ENCODE measurements around the gene MAP1LC3A.
"Not testable (repeated sequence)": the region's sequence is repeated elsewhere in the genome, so short reads cannot be mapped to it uniquely, and the experiment has no call there.

MAP1LC3A gene

DNA sequence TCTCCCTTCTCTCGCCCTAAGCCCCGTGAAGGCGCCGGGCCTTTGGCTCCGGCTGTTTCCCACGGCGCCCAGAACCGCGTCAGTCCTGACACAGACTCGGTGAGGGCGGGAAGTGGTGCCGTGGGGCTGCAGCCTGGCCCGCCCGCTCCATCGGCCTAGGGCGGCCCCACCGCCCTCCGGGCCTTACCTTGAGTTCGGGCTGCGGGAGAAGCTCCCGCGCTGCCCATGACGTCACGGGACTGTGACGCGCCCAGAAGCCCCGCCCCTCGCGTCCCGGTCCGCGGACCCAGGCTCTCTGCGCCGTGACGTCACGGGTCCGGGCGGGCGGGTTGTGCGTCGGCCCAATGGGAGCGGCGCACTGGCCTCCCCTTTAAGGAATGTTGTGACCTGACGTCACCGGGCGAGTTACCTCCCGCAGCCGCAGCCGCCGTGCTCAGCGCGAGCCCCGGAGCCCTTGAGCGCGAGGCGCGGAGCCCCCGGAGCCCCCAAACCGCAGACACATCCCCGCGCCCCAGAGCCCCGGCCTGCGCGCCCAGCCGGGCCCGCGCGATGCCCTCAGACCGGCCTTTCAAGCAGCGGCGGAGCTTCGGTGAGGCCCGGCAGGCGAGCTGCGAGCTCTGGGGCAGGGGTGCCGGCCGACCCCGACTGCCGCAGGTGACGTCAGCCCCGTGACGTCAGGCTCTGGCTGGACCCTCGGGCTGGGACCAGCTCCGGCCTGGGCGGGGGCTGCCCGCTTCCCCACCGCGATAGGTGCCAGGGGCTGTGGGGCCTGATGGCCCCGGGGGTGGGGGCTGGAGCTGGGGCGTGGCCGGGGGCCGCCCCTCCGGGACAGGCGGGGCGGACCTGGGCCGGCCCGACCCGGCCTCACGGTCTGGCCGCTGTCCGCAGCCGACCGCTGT lies at the start of gene MAP1LC3A:
TSS of gene MAP1LC3A (plus strand) at position 399 of the 899 bp plus-strand sequence. CDS start at position 550, 151 bp downstream.
- DNase-seq (ENCODE audit: low read depth in 2 of 2), result peak; percentile 83 to 86

DNA sequence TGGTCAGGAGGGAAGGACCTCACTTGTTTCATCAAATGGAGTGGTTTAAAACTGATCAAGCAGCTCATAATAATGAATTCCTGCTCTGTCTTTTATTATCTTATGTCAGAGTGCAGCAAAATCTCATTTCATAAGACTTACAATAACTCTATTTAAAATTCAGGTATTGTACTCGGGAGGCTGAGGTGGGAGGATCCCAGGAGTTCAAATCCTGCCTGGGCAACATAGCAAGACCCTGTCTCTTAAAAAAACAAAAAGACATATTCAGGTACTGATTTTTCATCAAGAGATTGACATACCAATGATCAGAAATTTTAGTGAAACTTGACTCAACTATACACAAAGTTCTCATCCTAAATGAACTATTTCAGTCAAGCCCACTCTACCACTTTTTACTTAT lies 47.9 kb upstream of the MAP1LC3A start:
- DNase-seq (ENCODE audit: low read depth in 2 of 2), result no peak

DNA sequence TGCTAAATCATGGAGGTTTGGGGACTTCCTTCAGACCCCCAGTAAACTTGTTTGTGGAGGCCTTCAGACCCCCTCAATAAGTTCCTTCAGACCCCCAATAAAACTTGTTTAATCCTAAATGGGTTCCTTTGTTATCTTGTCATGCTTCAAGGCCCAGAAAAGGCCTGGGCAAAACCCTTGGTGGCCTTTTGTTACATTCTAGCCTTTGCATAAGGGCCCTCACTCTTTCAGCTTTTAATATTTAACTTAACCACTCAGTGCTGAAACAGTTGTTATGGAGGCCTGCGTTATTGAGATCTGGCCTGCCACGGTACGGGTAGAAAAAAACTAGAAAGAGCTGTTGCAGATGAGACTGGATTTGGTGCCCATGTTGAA lies 46.6 kb upstream of the MAP1LC3A start:
- no peak for DNase-seq (ENCODE audit: low read depth in 2 of 2)

DNA sequence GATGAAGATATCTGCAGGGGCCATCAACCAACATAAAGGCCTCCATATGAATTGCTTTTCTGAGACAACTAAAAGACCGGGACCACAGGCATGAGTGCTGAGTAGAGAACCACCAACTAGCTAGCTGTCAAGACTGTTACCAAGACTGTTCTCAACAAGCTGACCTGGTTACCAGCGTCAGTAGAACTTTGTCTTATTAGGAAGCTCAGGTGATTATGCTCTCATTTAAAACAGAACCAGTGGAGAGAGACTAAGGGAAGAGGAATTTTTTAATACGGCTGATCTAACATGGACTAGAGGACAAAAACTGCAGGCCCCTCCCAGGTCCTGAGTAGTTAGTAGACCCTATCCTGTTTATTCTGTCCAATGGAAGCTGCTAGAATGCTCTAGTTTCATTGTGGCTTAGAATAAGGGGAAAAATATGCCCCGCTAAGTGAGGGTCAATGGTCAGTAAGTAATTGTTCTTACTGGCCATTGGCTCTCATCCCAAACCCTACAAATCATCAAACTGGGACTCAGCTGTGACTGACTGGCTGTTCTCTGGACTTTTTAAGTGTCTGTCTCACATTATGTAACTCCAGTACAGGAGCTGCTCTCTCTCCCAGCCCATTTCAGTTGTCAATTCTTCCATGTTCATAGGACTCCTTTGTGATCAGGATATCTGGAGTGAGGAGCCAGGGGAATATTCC lies 46.1 kb upstream of the MAP1LC3A start:
- no peak for DNase-seq (ENCODE audit: low read depth in 2 of 2)

DNA sequence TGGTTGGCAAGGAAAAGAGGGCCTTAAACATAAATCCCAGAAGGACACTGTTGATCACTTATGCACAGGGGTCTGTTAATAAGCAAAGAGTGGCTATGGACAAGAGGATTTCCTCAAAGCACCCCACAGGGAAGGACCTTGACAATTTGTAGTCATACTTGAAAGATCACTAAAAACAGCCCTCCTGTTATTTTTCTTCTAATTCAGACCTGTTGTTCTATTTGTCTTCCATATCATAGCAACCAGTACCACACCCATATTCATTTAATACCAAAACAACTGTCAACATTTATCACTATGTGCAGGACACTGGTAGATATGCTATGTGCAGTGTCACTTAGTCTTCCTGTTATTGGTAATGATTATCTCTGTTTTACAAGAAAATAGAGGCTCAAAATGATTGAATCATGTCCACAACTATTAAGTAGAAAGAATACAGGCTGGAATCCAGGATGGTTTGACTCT lies 45.5 kb upstream of the MAP1LC3A start:
- no peak for DNase-seq (ENCODE audit: low read depth in 2 of 2)

- DNase-seq (ENCODE audit: low read depth in 2 of 2), result not testable (repeated sequence)
These were observed 44.5 kb upstream of the MAP1LC3A start for GRCh38 chr20:34514034-34514433.

- DNase-seq (ENCODE audit: low read depth in 2 of 2), result no peak
These were observed 43.5 kb upstream of the MAP1LC3A start for GRCh38 chr20:34514897-34515483.

- peak in 1 of 2 donors; percentile 40 for DNase-seq (ENCODE audit: low read depth in 2 of 2)
These were observed 42.9 kb upstream of the MAP1LC3A start for GRCh38 chr20:34515484-34516246.

GRCh38 chr20:34516247-34517113 lies 42.0 kb upstream of the MAP1LC3A start, which contains the start of gene DYNLRB1:
Gene DYNLRB1 (plus strand): TSS chr20:34516422. CDS start chr20:34516459, 37 bp downstream.
- DNase-seq (ENCODE audit: low read depth in 2 of 2), result peak; percentile 85 to 86

GRCh38 chr20:34517114-34517505 lies 41.4 kb upstream of the MAP1LC3A start:
- no peak for DNase-seq (ENCODE audit: low read depth in 2 of 2)

DNA sequence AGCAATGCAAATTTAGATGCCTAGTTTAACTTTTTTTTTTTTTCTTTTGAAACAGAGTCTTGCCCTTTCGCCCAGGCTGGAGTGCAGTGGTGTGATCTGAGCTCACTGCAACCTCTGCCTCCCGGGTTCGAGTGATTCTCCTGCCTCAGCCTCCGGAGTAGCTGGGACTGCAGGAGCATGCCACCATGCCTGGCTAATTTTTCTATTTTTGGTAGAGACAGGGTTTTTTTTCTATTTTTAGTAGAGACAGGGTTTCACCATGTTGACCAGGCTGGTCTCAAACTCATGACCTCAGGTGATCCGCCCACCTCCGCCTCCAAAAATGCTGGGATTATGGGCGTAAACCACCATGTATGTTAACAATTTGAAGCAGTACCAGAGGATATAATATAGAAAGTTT lies 39.7 kb upstream of the MAP1LC3A start:
- not testable (repeated sequence) for DNase-seq (ENCODE audit: low read depth in 2 of 2)

- DNase-seq (ENCODE audit: low read depth in 2 of 2), result not testable (repeated sequence)
These were observed 38.7 kb upstream of the MAP1LC3A start for GRCh38 chr20:34519841-34520240.

DNA sequence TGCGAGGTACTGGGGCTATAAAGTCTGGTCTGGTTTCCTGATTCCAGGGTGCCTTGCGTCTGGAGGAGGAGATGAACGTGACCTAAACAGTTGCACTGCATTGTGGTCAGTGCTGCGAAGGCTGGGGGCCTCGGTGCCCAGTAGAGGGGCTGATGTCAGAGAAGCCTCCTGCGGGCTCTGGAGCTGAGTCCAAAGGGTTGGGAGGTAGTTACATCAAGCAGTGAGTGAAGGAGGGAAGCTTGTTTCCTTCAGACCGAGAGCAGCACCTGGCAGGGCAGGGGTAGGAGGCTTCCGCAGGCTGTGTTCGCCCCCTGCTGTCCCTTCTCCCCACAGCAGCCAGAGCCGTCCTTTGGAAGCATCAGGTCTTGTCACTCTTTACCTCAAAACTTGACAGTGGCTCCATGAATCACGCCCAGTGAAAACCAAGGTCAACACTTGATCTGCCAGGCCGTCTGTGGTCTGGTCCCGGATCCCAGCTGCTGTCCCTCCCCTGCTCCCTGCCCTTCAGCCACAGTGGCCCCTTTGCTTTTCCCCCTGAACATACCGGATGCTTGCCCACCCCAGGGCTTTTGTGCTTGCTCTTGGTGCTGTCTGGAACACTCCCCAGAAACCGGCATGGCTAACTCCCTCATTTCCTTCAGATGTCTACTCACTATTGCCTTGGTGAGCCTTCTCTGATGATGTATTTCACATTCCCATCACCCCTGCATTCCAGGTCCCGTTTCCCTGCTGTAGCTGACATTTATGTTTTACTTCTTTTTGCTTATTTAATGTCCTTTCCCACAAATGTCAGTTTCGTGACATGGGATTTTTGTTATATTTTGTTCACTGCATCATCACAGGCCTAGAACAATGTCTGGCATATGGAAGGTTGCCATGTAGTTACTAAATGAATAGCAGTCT lies 35.3 kb upstream of the MAP1LC3A start:
- DNase-seq (ENCODE audit: low read depth in 2 of 2), result no peak

- no peak for DNase-seq (ENCODE audit: low read depth in 2 of 2)
These were observed 34.1 kb upstream of the MAP1LC3A start for GRCh38 chr20:34524426-34524825.

- DNase-seq (ENCODE audit: low read depth in 2 of 2), result no peak
These were observed 33.2 kb upstream of the MAP1LC3A start for GRCh38 chr20:34525342-34525708.

GRCh38 chr20:34525709-34526416 lies 32.7 kb upstream of the MAP1LC3A start:
- no peak for DNase-seq (ENCODE audit: low read depth in 2 of 2)

DNA sequence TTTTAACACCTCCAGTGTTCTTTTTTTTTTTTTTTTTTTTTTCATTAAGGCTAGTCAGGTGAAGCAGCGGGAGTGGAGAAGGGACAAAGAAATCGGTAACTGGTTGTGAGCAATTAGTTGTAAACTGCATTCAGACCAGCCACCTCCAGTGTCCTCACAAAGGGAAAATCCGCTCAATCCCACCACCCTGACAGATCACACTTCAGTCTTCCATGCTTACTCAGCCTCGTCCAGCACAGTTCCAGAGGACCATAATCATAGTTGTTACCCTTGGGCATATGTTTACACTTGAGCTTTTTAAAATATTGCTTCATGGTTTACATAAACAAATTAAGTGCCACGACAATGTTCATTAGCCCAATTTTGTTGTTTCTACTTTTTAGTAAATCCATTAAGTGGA lies 32.1 kb upstream of the MAP1LC3A start:
- no peak for DNase-seq (ENCODE audit: low read depth in 2 of 2)

DNA sequence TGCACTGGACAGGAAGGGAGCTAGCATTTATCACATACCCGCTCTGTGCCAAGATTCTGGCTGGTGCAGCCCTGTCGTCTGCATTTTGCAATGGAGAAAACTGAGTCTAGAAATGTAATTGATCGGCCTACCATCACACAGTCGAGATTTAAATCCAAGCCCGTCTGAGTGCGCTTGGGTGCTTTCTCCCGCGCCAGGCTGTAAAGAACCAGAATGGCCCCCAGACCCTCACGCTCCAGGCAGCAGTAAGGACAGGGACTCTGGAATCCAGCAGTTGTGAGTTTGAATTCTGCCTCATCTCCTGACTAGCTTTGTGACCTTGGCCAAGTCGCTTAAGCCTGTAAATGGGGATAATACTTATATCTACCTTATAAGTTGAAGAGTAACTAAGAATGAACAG lies 31.5 kb upstream of the MAP1LC3A start:
- no peak for DNase-seq (ENCODE audit: low read depth in 2 of 2)

- no peak for DNase-seq (ENCODE audit: low read depth in 2 of 2)
These were observed 29.6 kb upstream of the MAP1LC3A start for GRCh38 chr20:34528921-34529297.

Measured in stimulated activated CD4-positive, alpha-beta T cell treated with anti-CD3 and anti-CD28 coated beads, Interleukin-1b, Interleukin-23, amount 100 ng/mL, for 1 hour (primary cell).